Activated CD4-positive, alpha-beta T cell treated with anti-CD3 and anti-CD28 coated beads, Interleukin-2, amount 10 ng/mL, durations not matched to agents 7 days and 5 days (primary cell): ENCODE results near the gene RIIAD1. TPM values are rescaled to one million over a fixed set of nuclear protein-coding genes. Genes with fewer than 3 reads are reported as not detected.
A peak's percentile ranks its signal among the peaks of the same experiment; 100 is the strongest.

Experiments used
- CTCF ChIA-PET: fragments of 350-600 bp; sonication (Branson Sonifier 250); formaldehyde crosslinking; loops from one replicate; lab custom pipeline; 2021; ENCODE audit warnings: antibody characterized with exemption; lab: Charles Lee
- POLR2A ChIA-PET: fragments of 350-600 bp; sonication (Branson Sonifier 250); formaldehyde crosslinking; loops from one replicate; lab custom pipeline; 2021; ENCODE audit warnings: antibody characterized with exemption; lab: Charles Lee
- DNase-seq: peaks from one replicate; pipeline ENCODE4 v3.0.0-alpha.2; 2020
- H3K27ac Mint-ChIP-seq: one replicate; pipeline ENCODE4 v1.8.0; 2021; ENCODE audit warnings: mild to moderate bottlenecking, moderate library complexity, mixed read lengths
- H3K27me3 Mint-ChIP-seq: one replicate; pipeline ENCODE4 v1.8.0; 2021; ENCODE audit warnings: mixed read lengths
- H3K36me3 Mint-ChIP-seq: one replicate; pipeline ENCODE4 v1.8.0; 2021; ENCODE audit warnings: low read depth, mixed read lengths
- H3K4me1 Mint-ChIP-seq: one replicate; pipeline ENCODE4 v1.8.0; 2021; ENCODE audit warnings: mixed read lengths
- H3K4me3 Mint-ChIP-seq: one replicate; pipeline ENCODE4 v1.8.0; 2021; ENCODE audit warnings: mild to moderate bottlenecking, moderate library complexity, mixed read lengths
- H3K9me3 Mint-ChIP-seq: one replicate; pipeline ENCODE4 v1.8.0; 2021; ENCODE audit warnings: mixed read lengths
- total RNA-seq, 2 experiments: library from RNA; stranded (reverse); gene quantifications; one replicate each; pipeline ENCODE4 v1.2.3, GENCODE V29; 2021

The RIIAD1 gene
- total RNA-seq, 2 experiments from 2014 or later = not detected

GRCh38 chr1:151713874-151714273, 7.4 kb upstream of the RIIAD1 start:
- DNase-seq = no peak
- peaks cover 40% of the 10 kb centered on the region for H3K27me3 Mint-ChIP-seq
- ChIA-PET CTCF (interaction anchor here (0.9 to 1.1 kb wide), 2 partner anchors 121 to 123 kb away, joined by 3 read pairs; no protein-coding TSS in a partner anchor), POLR2A (no interaction called here)
- H3K36me3 Mint-ChIP-seq = no peaks in the 10 kb centered on the region
- H3K9me3 Mint-ChIP-seq = no peaks in the 10 kb centered on the region
- H3K4me1 Mint-ChIP-seq = peaks cover 5% of the 10 kb centered on the region
- H3K4me3 Mint-ChIP-seq = no peak overlapping the region
- H3K27ac Mint-ChIP-seq = no peak overlapping the region

GRCh38 chr1:151714820-151715725, 6.2 kb upstream of the RIIAD1 start:
- Mint-ChIP-seq H3K27me3 (peaks cover 50% of the 10 kb centered on the region), H3K36me3 (no peaks in the 10 kb centered on the region), H3K4me3 (no peak overlapping the region), H3K4me1 (peaks cover 6% of the 10 kb centered on the region), H3K9me3 (no peaks in the 10 kb centered on the region), H3K27ac (no peak overlapping the region)
- CTCF ChIA-PET = interaction anchor here (0.6 to 1.0 kb wide), 3 partner anchors 20 to 317 kb away, joined by 3 to 6 read pairs (median 3); no protein-coding TSS in a partner anchor
- POLR2A ChIA-PET = interaction anchor here (0.6 kb wide), 1 partner anchor 87 kb away, joined by 3 read pairs; no protein-coding TSS in a partner anchor
- no peak for DNase-seq

GRCh38 chr1:151715726-151716404, 5.5 kb upstream of the RIIAD1 start:
- POLR2A ChIA-PET = interaction anchor here (0.6 kb wide), 1 partner anchor 87 kb away, joined by 3 read pairs; no protein-coding TSS in a partner anchor
- DNase-seq = no peak
- H3K36me3 Mint-ChIP-seq = no peaks in the 10 kb centered on the region
- no peak overlapping the region for H3K4me3 Mint-ChIP-seq
- H3K9me3 Mint-ChIP-seq = no peaks in the 10 kb centered on the region
- CTCF ChIA-PET = interaction anchor here (1.0 kb wide), 2 partner anchors 11 to 19 kb away, joined by 3 read pairs; no protein-coding TSS in a partner anchor
- H3K4me1 Mint-ChIP-seq = peaks cover 14% of the 10 kb centered on the region
- peaks cover 58% of the 10 kb centered on the region for H3K27me3 Mint-ChIP-seq
- H3K27ac Mint-ChIP-seq = no peak overlapping the region

GRCh38 chr1:151716405-151716762, 4.9 kb upstream of the RIIAD1 start:
- no peak for DNase-seq
- H3K27me3 Mint-ChIP-seq = peaks cover 61% of the 10 kb centered on the region
- H3K36me3 Mint-ChIP-seq = no peaks in the 10 kb centered on the region
- no peak overlapping the region for H3K27ac Mint-ChIP-seq
- peaks cover 17% of the 10 kb centered on the region for H3K4me1 Mint-ChIP-seq
- CTCF ChIA-PET = interaction anchor here (1.0 kb wide), 1 partner anchor 11 kb away, joined by 3 read pairs; no protein-coding TSS in a partner anchor
- POLR2A ChIA-PET = no interaction called here
- H3K9me3 Mint-ChIP-seq = no peaks in the 10 kb centered on the region
- H3K4me3 Mint-ChIP-seq = no peak overlapping the region

GRCh38 chr1:151716771-151717631, 4.3 kb upstream of the RIIAD1 start, which contains the start of gene CELF3:
TSS of gene CELF3 (minus strand) at chr1:151716803. CDS start at chr1:151716020, 783 bp downstream.
- Mint-ChIP-seq H3K36me3 (no peaks in the 10 kb centered on the region), H3K27ac (peak within 1 kb of the TSS; percentile 21), H3K4me3 (no peak within 1 kb of the TSS), H3K27me3 (peaks cover 67% of the 10 kb centered on the region), H3K4me1 (peaks cover 22% of the 10 kb centered on the region), H3K9me3 (no peaks in the 10 kb centered on the region)
- DNase-seq = no peak
- ChIA-PET POLR2A (no interaction called here), CTCF (interaction anchor here (0.5 to 1.0 kb wide), 3 partner anchors 10 to 119 kb away, joined by 3 read pairs; no protein-coding TSS in a partner anchor)

GRCh38 chr1:151718011-151718431, 3.3 kb upstream of the RIIAD1 start:
- ChIA-PET POLR2A (no interaction called here), CTCF (interaction anchor here (0.9 kb wide), 1 partner anchor 12 kb away, joined by 3 read pairs; no protein-coding TSS in a partner anchor)
- H3K4me3 Mint-ChIP-seq = no peak overlapping the region
- H3K9me3 Mint-ChIP-seq = no peaks in the 10 kb centered on the region
- no peak for DNase-seq
- H3K4me1 Mint-ChIP-seq = peaks cover 23% of the 10 kb centered on the region
- no peak overlapping the region for H3K27ac Mint-ChIP-seq
- H3K36me3 Mint-ChIP-seq = no peaks in the 10 kb centered on the region
- peaks cover 74% of the 10 kb centered on the region for H3K27me3 Mint-ChIP-seq

GRCh38 chr1:151718666-151719065, 2.7 kb upstream of the RIIAD1 start:
- Mint-ChIP-seq H3K4me1 (peaks cover 23% of the 10 kb centered on the region), H3K36me3 (no peaks in the 10 kb centered on the region), H3K27ac (no peak overlapping the region), H3K9me3 (no peaks in the 10 kb centered on the region), H3K27me3 (peaks cover 76% of the 10 kb centered on the region), H3K4me3 (no peak overlapping the region)
- ChIA-PET CTCF (no interaction called here), POLR2A (no interaction called here)
- DNase-seq = no peak

GRCh38 chr1:151720125-151720524, 1.2 kb upstream of the RIIAD1 start:
- ChIA-PET POLR2A (no interaction called here), CTCF (interaction anchor here (0.6 to 1.7 kb wide), 5 partner anchors 15 to 128 kb away, joined by 3 to 7 read pairs (median 3); no protein-coding TSS in a partner anchor)
- peaks cover 23% of the 10 kb centered on the region for H3K4me1 Mint-ChIP-seq
- no peak overlapping the region for H3K27ac Mint-ChIP-seq
- no peaks in the 10 kb centered on the region for H3K36me3 Mint-ChIP-seq
- no peaks in the 10 kb centered on the region for H3K9me3 Mint-ChIP-seq
- DNase-seq = no peak
- H3K27me3 Mint-ChIP-seq = peaks cover 79% of the 10 kb centered on the region
- H3K4me3 Mint-ChIP-seq = peak overlapping the region; percentile 53

GRCh38 chr1:151720554-151720953, 768 bp upstream of the RIIAD1 start:
- Mint-ChIP-seq H3K9me3 (no peaks in the 10 kb centered on the region), H3K4me3 (peak overlapping the region; percentile 53), H3K27ac (no peak overlapping the region), H3K36me3 (no peaks in the 10 kb centered on the region), H3K4me1 (peaks cover 23% of the 10 kb centered on the region), H3K27me3 (peaks cover 75% of the 10 kb centered on the region)
- POLR2A ChIA-PET = no interaction called here
- CTCF ChIA-PET = interaction anchor here (0.6 to 1.7 kb wide), 7 partner anchors 10 to 127 kb away, joined by 3 to 7 read pairs (median 3); no protein-coding TSS in a partner anchor
- peak; percentile 15 for DNase-seq

- no peak for DNase-seq
- Mint-ChIP-seq H3K27me3 (peaks cover 69% of the 10 kb centered on the region), H3K4me3 (peak overlapping the region; percentile 67), H3K9me3 (no peaks in the 10 kb centered on the region), H3K27ac (no peak overlapping the region), H3K36me3 (no peaks in the 10 kb centered on the region), H3K4me1 (peaks cover 21% of the 10 kb centered on the region)
- ChIA-PET POLR2A (no interaction called here), CTCF (interaction anchor here (1.5 kb wide), 1 partner anchor 60 kb away, joined by 4 read pairs; no protein-coding TSS in a partner anchor)
These were observed 627 bp downstream of the RIIAD1 start for GRCh38 chr1:151721788-151722510.

- CTCF ChIA-PET = interaction anchor here (0.7 to 1.2 kb wide), 2 partner anchors 11 to 21 kb away, joined by 3 to 5 read pairs; no protein-coding TSS in a partner anchor
- H3K36me3 Mint-ChIP-seq = no peaks in the 10 kb centered on the region
- no peak overlapping the region for H3K4me3 Mint-ChIP-seq
- DNase-seq = no peak
- no peak overlapping the region for H3K27ac Mint-ChIP-seq
- H3K9me3 Mint-ChIP-seq = no peaks in the 10 kb centered on the region
- H3K4me1 Mint-ChIP-seq = peaks cover 18% of the 10 kb centered on the region
- H3K27me3 Mint-ChIP-seq = peaks cover 58% of the 10 kb centered on the region
- POLR2A ChIA-PET = no interaction called here
These were observed 2.5 kb downstream of the RIIAD1 start for GRCh38 chr1:151723726-151724370.
